SH-SY5Y (cell line): Measurements from ENCODE around the gene LAMTOR4.

ENCODE experiments used
- GATA2 ChIP-seq: IDR thresholded peaks from 2 replicates; pipeline ENCODE4 v1.6.1; 2011; ENCODE audit warnings: mild to moderate bottlenecking, low read depth, low read length
- GATA3 ChIP-seq: IDR thresholded peaks from 2 replicates; pipeline ENCODE4 v1.6.1; 2011; ENCODE audit warnings: low read depth, mild to moderate bottlenecking, low read length, moderate library complexity

DNA sequence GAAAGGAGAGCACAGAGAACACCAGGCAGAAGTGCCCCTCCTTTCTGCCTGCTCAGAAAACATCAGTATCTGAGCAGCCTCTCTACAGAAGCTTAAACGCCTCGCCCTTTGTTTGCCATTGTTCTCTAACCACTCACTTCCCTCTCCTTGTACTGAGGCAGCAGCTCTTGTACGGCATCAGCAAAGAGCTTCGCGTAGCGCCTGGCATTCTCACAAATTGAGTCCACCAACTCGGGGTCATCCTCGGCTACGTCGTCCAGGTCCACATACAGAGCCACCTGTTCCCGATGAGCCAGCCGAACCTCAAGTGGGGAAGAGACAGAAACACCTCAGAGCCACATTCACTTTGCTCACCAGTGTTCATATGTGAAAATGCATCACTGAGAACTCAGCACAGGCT lies 49.3 kb upstream of the LAMTOR4 start:
- TF ChIP-seq GATA2, result no peak
- TF ChIP-seq GATA3, result no peak
